ENCODE data around the gene IMPG2. TPM values are rescaled to one million over a fixed set of nuclear protein-coding genes. Genes with fewer than 3 reads are reported as not detected.
A peak's percentile ranks its signal among the peaks of the same experiment; 100 is the strongest.

Gene IMPG2
- total and polyA plus RNA-seq, 3 experiments from 2014 or later = 0.11 to 0.20 TPM; not detected in 1

GRCh38 chr3:101248736-101249135 lies 71.6 kb downstream of the IMPG2 start:
- no peak for DNase-seq
- no peak overlapping the region for H3K27ac ChIP-seq (ENCODE audit: low read depth, low read length)
- no peaks in the 10 kb centered on the region for H3K4me1 Mint-ChIP-seq
- H3K4me3 ChIP-seq (ENCODE audit: low read length) = no peak overlapping the region
- H3K27me3 Mint-ChIP-seq = no peaks in the 10 kb centered on the region
- H3K4me3 Mint-ChIP-seq = no peak overlapping the region
- H3K36me3 Mint-ChIP-seq = peaks cover 6 to 30% (median 20%) of the 10 kb centered on the region in 3 donors
- peak overlapping the region in 1 of 8 donors; percentile 1 for H3K27ac Mint-ChIP-seq
- no peaks in the 10 kb centered on the region for H3K27me3 ChIP-seq (ENCODE audit: insufficient read depth, low read length, poor library complexity, severe bottlenecking)
- H3K9me3 ChIP-seq (ENCODE audit: low read length) = no peaks in the 10 kb centered on the region
- ChIA-PET POLR2A (no interaction called here), CTCF (no interaction called here)
- no peaks in the 10 kb centered on the region for H3K4me1 ChIP-seq (ENCODE audit: insufficient read depth, low read length)
- no peaks in the 10 kb centered on the region for H3K36me3 ChIP-seq (ENCODE audit: insufficient read depth, low read length)
- H3K9me3 Mint-ChIP-seq = no peaks in the 10 kb centered on the region

DNA sequence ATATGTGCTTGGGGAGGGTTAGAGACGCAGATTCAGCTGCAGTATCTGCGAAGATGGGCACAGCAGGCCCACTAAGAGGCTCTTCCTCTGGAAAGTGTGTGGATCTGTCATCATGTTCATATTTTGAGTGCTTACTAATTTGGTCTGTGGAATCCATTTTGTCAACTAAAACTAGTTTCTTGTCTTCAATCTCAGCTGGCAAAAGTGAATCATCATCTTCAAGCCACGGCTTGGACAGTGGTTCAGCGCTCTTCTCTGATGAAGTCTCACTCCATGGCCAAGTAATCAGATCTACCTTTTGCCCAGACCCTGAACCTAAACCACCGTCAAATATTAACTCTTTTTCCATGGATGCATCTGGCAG lies 76.2 kb downstream of the IMPG2 start:
- no peak overlapping the region for H3K27ac Mint-ChIP-seq
- DNase-seq = no peak
- H3K4me1 Mint-ChIP-seq = no peaks in the 10 kb centered on the region
- no peaks in the 10 kb centered on the region for H3K9me3 ChIP-seq (ENCODE audit: low read length)
- no peaks in the 10 kb centered on the region for H3K36me3 ChIP-seq (ENCODE audit: insufficient read depth, low read length)
- no peaks in the 10 kb centered on the region for H3K27me3 Mint-ChIP-seq
- CTCF ChIA-PET = no interaction called here
- H3K27ac ChIP-seq (ENCODE audit: low read depth, low read length) = no peak overlapping the region
- no peak overlapping the region for H3K4me3 ChIP-seq (ENCODE audit: low read length)
- no peaks in the 10 kb centered on the region for H3K4me1 ChIP-seq (ENCODE audit: insufficient read depth, low read length)
- no peaks in the 10 kb centered on the region for H3K27me3 ChIP-seq (ENCODE audit: insufficient read depth, low read length, poor library complexity, severe bottlenecking)
- no peak overlapping the region for H3K4me3 Mint-ChIP-seq
- no peaks in the 10 kb centered on the region for H3K9me3 Mint-ChIP-seq
- POLR2A ChIA-PET = no interaction called here
- H3K36me3 Mint-ChIP-seq = peaks cover 14 to 29% (median 21%) of the 10 kb centered on the region in 3 donors

- Mint-ChIP-seq H3K27me3 (no peaks in the 10 kb centered on the region), H3K4me1 (no peaks in the 10 kb centered on the region), H3K36me3 (peaks cover 14 to 24% (median 16%) of the 10 kb centered on the region in 3 donors), H3K4me3 (no peak overlapping the region), H3K27ac (no peak overlapping the region), H3K9me3 (no peaks in the 10 kb centered on the region)
- no peaks in the 10 kb centered on the region for H3K27me3 ChIP-seq (ENCODE audit: insufficient read depth, low read length, poor library complexity, severe bottlenecking)
- no peak overlapping the region for H3K4me3 ChIP-seq (ENCODE audit: low read length)
- no peak for DNase-seq
- no peaks in the 10 kb centered on the region for H3K9me3 ChIP-seq (ENCODE audit: low read length)
- CTCF ChIA-PET = no interaction called here
- POLR2A ChIA-PET = no interaction called here
- H3K36me3 ChIP-seq (ENCODE audit: insufficient read depth, low read length) = no peaks in the 10 kb centered on the region
- no peak overlapping the region for H3K27ac ChIP-seq (ENCODE audit: low read depth, low read length)
- H3K4me1 ChIP-seq (ENCODE audit: insufficient read depth, low read length) = no peaks in the 10 kb centered on the region
These were observed 76.8 kb downstream of the IMPG2 start for GRCh38 chr3:101243285-101244211.

DNA sequence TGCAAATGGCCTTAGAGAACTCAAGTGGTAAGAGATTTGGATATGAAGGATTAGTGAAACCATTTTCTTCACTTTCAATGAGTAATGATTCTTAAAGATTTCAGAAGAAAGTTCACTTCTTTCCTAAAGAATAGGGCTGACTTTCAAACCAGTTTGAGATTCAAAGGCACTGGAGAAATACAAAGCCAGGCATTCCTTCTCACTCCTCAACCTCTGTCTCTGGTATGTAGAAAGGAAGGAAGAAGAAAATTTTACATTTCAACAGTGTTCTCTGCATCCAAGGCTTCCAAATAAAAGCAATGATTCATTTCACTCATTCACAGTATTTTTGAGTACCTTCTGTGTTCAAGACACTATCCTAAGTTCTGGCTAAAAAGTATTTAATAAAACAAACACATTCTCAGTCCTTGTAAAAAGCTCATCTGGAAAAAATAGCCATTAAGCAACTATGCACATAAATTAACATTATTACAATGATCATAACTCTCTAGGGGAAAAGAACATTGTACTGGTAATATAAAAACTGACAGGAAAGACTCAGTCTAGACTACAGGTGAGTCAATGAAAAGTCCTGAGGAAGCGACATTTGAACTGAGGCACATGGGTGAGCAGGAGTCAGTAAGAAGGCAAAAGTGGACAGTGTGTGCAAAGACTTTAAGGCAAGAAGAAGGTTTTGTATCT lies 79.5 kb downstream of the IMPG2 start:
- no peaks in the 10 kb centered on the region for H3K4me1 Mint-ChIP-seq
- POLR2A ChIA-PET = no interaction called here
- no peaks in the 10 kb centered on the region for H3K27me3 Mint-ChIP-seq
- no peak for DNase-seq
- no peak overlapping the region for H3K27ac ChIP-seq (ENCODE audit: low read depth, low read length)
- CTCF ChIA-PET = no interaction called here
- H3K36me3 Mint-ChIP-seq = peaks cover 15 to 20% (median 17%) of the 10 kb centered on the region in 3 donors
- H3K4me3 Mint-ChIP-seq = no peak overlapping the region
- no peak overlapping the region for H3K4me3 ChIP-seq (ENCODE audit: low read length)
- H3K27ac Mint-ChIP-seq = no peak overlapping the region
- no peaks in the 10 kb centered on the region for H3K4me1 ChIP-seq (ENCODE audit: insufficient read depth, low read length)
- H3K27me3 ChIP-seq (ENCODE audit: insufficient read depth, low read length, poor library complexity, severe bottlenecking) = no peaks in the 10 kb centered on the region
- H3K9me3 Mint-ChIP-seq = no peaks in the 10 kb centered on the region
- no peaks in the 10 kb centered on the region for H3K36me3 ChIP-seq (ENCODE audit: insufficient read depth, low read length)
- H3K9me3 ChIP-seq (ENCODE audit: low read length) = no peaks in the 10 kb centered on the region

DNA sequence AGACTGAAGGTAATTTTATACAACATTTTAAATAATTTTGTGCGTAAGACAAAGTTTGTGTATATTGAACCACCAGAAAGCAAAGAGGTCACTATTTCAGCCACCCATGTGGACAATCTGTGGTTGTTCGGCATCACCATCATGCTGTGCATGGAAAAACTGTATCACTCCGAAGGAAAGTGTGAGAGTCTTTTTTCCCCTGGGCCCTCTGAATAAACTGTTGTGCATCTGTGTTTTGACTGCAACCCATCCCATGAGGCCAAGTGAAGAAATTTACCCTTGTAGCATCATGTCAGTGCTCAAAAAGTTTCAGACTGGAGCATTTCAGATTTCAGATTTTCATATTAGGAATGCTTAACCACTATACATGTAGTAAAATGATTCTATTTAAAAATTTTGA lies 85.3 kb downstream of the IMPG2 start:
- H3K27me3 Mint-ChIP-seq = no peaks in the 10 kb centered on the region
- Histone ChIP-seq H3K27me3 (ENCODE audit: insufficient read depth, low read length, poor library complexity, severe bottlenecking) (no peaks in the 10 kb centered on the region), H3K27ac (ENCODE audit: low read depth, low read length) (no peak overlapping the region), H3K9me3 (ENCODE audit: low read length) (no peaks in the 10 kb centered on the region), H3K4me3 (ENCODE audit: low read length) (no peak overlapping the region), H3K36me3 (ENCODE audit: insufficient read depth, low read length) (no peaks in the 10 kb centered on the region), H3K4me1 (ENCODE audit: insufficient read depth, low read length) (no peaks in the 10 kb centered on the region)
- ChIA-PET CTCF (no interaction called here), POLR2A (no interaction called here)
- peaks cover 3 to 14% (median 7%) of the 10 kb centered on the region in 3 donors for H3K36me3 Mint-ChIP-seq
- no peak overlapping the region for H3K27ac Mint-ChIP-seq
- no peak for DNase-seq
- H3K4me3 Mint-ChIP-seq = no peak overlapping the region
- H3K9me3 Mint-ChIP-seq = no peaks in the 10 kb centered on the region
- no peaks in the 10 kb centered on the region for H3K4me1 Mint-ChIP-seq

DNA sequence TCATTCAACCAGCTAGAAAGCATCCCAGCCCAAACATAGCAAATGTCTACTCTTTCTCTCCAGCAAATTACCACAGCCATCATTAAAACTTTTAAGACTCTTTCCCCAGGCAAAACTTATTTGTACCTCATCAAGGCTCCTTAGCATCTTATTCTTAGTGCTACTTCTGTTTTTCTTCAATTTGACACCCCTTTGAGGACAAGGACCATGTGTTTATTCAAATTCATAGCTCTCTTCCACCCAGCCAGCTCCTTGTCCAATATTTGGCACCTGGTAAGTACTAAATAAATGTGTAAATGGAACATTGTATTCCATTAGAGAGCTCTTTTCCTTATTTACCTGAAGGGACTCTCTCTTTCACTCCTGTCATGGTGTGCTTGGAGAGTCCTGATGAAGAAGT lies 89.8 kb downstream of the IMPG2 start:
- Histone ChIP-seq H3K4me3 (ENCODE audit: low read length) (no peak overlapping the region), H3K9me3 (ENCODE audit: low read length) (no peaks in the 10 kb centered on the region), H3K27me3 (ENCODE audit: insufficient read depth, low read length, poor library complexity, severe bottlenecking) (no peaks in the 10 kb centered on the region), H3K27ac (ENCODE audit: low read depth, low read length) (no peak overlapping the region), H3K36me3 (ENCODE audit: insufficient read depth, low read length) (no peaks in the 10 kb centered on the region), H3K4me1 (ENCODE audit: insufficient read depth, low read length) (no peaks in the 10 kb centered on the region)
- H3K27ac Mint-ChIP-seq = no peak overlapping the region
- H3K9me3 Mint-ChIP-seq = no peaks in the 10 kb centered on the region
- ChIA-PET CTCF (interaction anchor here (1.1 kb wide), 1 partner anchor 21 kb away, joined by 3 read pairs; no protein-coding TSS in a partner anchor), POLR2A (no interaction called here)
- H3K4me3 Mint-ChIP-seq = no peak overlapping the region
- H3K36me3 Mint-ChIP-seq = peaks cover 0 to 9% (median 2%) of the 10 kb centered on the region in 3 donors
- H3K4me1 Mint-ChIP-seq = no peaks in the 10 kb centered on the region
- no peaks in the 10 kb centered on the region for H3K27me3 Mint-ChIP-seq
- DNase-seq = no peak

DNA sequence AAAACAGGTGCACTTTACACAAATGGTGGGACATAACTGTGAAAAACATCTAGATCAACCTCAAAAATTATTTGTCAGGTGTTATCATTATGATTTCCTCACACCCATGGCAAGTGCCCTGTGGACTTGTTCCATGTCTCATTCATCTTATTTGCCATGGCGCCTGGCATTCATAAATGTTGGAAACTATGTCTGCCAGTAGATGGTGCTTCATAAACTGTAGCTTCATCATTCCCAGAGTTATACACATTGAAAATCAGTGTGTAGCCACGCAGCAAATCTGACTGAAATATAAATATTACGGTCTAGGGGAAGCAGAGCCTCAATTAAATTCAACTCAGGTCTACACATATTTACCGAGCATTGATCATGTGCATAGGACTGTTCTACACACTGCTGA lies 90.7 kb downstream of the IMPG2 start:
- Histone ChIP-seq H3K4me1 (ENCODE audit: insufficient read depth, low read length) (no peaks in the 10 kb centered on the region), H3K27me3 (ENCODE audit: insufficient read depth, low read length, poor library complexity, severe bottlenecking) (no peaks in the 10 kb centered on the region), H3K27ac (ENCODE audit: low read depth, low read length) (no peak overlapping the region), H3K9me3 (ENCODE audit: low read length) (no peaks in the 10 kb centered on the region), H3K4me3 (ENCODE audit: low read length) (no peak overlapping the region), H3K36me3 (ENCODE audit: insufficient read depth, low read length) (no peaks in the 10 kb centered on the region)
- Mint-ChIP-seq H3K27me3 (no peaks in the 10 kb centered on the region), H3K27ac (no peak overlapping the region), H3K36me3 (peaks cover 0 to 6% (median 2%) of the 10 kb centered on the region in 3 donors), H3K4me3 (no peak overlapping the region), H3K4me1 (no peaks in the 10 kb centered on the region), H3K9me3 (no peaks in the 10 kb centered on the region)
- ChIA-PET POLR2A (no interaction called here), CTCF (no interaction called here)
- no peak for DNase-seq

DNA sequence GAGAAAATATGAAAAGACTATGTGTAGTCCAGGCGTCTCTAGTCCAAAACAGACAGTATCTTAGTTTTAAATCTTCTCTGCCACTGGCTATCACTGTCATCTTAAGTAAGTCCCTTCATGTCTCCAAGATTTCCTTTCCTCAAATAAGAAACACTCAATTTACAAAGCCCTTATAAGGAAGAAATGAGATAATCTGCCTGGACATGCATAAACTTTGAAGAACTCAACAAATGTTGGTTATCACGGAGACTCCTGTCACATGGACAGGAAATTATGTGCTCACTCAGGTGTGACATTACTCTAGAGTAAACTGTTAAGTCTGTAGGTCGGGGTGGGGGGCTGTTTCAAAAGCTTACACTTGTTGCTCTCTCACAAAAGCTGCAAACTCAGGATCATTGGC lies 91.9 kb downstream of the IMPG2 start:
- no peaks in the 10 kb centered on the region for H3K27me3 Mint-ChIP-seq
- no peak for DNase-seq
- Histone ChIP-seq H3K27me3 (ENCODE audit: insufficient read depth, low read length, poor library complexity, severe bottlenecking) (no peaks in the 10 kb centered on the region), H3K4me3 (ENCODE audit: low read length) (no peak overlapping the region), H3K4me1 (ENCODE audit: insufficient read depth, low read length) (no peaks in the 10 kb centered on the region), H3K36me3 (ENCODE audit: insufficient read depth, low read length) (no peaks in the 10 kb centered on the region), H3K9me3 (ENCODE audit: low read length) (no peaks in the 10 kb centered on the region), H3K27ac (ENCODE audit: low read depth, low read length) (no peak overlapping the region)
- H3K4me3 Mint-ChIP-seq = no peak overlapping the region
- POLR2A ChIA-PET = no interaction called here
- no peaks in the 10 kb centered on the region for H3K4me1 Mint-ChIP-seq
- no peak overlapping the region for H3K27ac Mint-ChIP-seq
- no peaks in the 10 kb centered on the region for H3K9me3 Mint-ChIP-seq
- peaks cover 0 to 4% (median 2%) of the 10 kb centered on the region in 3 donors for H3K36me3 Mint-ChIP-seq
- CTCF ChIA-PET = no interaction called here

Data from CD8-positive, alpha-beta memory T cell (primary cell).